A673 (cell line): ENCODE measurements around the gene METTL22.
"Not testable (repeated sequence)": the region's sequence is repeated elsewhere in the genome, so short reads cannot be mapped to it uniquely, and the experiment has no call there.

Experiments used
- CTCF ChIP-seq: fragments of 300-800, 200-600 bp; sonication (generic); conservative IDR thresholded peaks from 2 replicates; pipeline ENCODE4 v1.5.1; 2017; ENCODE audit warnings: low read depth, mild to moderate bottlenecking, antibody characterized with exemption, low read length, moderate library complexity, mixed read lengths
- EZH2 ChIP-seq: fragments of 200-600 bp; sonication (generic); IDR thresholded peaks from 2 replicates; pipeline ENCODE4 v1.6.1; 2017; ENCODE audit warnings: borderline replicate concordance, low read depth, mild to moderate bottlenecking, mixed read lengths, antibody characterized with exemption, low read length; ENCODE audit not compliant: poor library complexity, severe bottlenecking

- peak; percentile 43 for TF ChIP-seq CTCF
- TF ChIP-seq EZH2: not testable (repeated sequence)
Observed at GRCh38 chr16:8651958-8652357, 30.5 kb downstream of the METTL22 start.
